ENCODE results near the gene PPP1R27. TPM values are rescaled to one million over a fixed set of nuclear protein-coding genes. Genes with fewer than 3 reads are reported as not detected.

Gene PPP1R27
- total and polyA plus RNA-seq, 2 donors (not counting 1 experiment from before 2014, with no cell fraction given) = not detected

GRCh38 chr17:81811705-81812570 is 22.9 kb downstream of the PPP1R27 start:
- H4K20me1 ChIP-seq (ENCODE audit: control insufficient read depth, extremely low read depth, insufficient read depth, low read length) = no peaks in the 10 kb centered on the region
- H3K4me3 ChIP-seq (replicated peaks in 1 of 4; ENCODE audit: control extremely low read depth in 1 of 4, insufficient read depth in 1 of 4, low read depth in 3 of 4, low read length in 4 of 4) = no peak overlapping the region
- no peak overlapping the region for H2AFZ ChIP-seq (ENCODE audit: low read length)
- no peaks in the 10 kb centered on the region for H3K9me3 ChIP-seq (ENCODE audit: control insufficient read depth, insufficient read depth, low read depth, low read length)
- H3K27me3 ChIP-seq (ENCODE audit: control insufficient read depth, insufficient read depth, low read length) = peaks cover 20% of the 10 kb centered on the region
- H3K27ac ChIP-seq (ENCODE audit: insufficient read depth, low read length) = no peak overlapping the region
- DNase-seq (ENCODE audit: low read depth in 2 of 2) = no peak
- TF ChIP-seq, protein P1, sequence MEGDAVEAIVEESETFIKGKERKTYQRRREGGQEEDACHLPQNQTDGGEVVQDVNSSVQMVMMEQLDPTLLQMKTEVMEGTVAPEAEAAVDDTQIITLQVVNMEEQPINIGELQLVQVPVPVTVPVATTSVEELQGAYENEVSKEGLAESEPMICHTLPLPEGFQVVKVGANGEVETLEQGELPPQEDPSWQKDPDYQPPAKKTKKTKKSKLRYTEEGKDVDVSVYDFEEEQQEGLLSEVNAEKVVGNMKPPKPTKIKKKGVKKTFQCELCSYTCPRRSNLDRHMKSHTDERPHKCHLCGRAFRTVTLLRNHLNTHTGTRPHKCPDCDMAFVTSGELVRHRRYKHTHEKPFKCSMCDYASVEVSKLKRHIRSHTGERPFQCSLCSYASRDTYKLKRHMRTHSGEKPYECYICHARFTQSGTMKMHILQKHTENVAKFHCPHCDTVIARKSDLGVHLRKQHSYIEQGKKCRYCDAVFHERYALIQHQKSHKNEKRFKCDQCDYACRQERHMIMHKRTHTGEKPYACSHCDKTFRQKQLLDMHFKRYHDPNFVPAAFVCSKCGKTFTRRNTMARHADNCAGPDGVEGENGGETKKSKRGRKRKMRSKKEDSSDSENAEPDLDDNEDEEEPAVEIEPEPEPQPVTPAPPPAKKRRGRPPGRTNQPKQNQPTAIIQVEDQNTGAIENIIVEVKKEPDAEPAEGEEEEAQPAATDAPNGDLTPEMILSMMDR (conservative IDR thresholded peaks at IDR 0.05 in 1 of 2, IDR thresholded peaks at IDR 0.05 in 1 of 2; ENCODE audit: low read depth in 1 of 2, low read length in 2 of 2) = no peak
- no peak for TF ChIP-seq EZH2 (IDR thresholded peaks at IDR 0.05; ENCODE audit: low read length, missing control alignments)
- H3K4me2 ChIP-seq (ENCODE audit: extremely low read depth, insufficient read depth, low read length) = no peak overlapping the region
- H3K4me1 ChIP-seq (ENCODE audit: control insufficient read depth, extremely low read depth, insufficient read depth, low read length) = no peaks in the 10 kb centered on the region
- H3K9ac ChIP-seq (ENCODE audit: insufficient read depth, low read length) = no peak overlapping the region
- no peaks in the 10 kb centered on the region for H3K79me2 ChIP-seq (ENCODE audit: control insufficient read depth, insufficient read depth, low read length)
- no peaks in the 10 kb centered on the region for H3K36me3 ChIP-seq (ENCODE audit: control insufficient read depth, insufficient read depth, low read length)

GRCh38 chr17:81810892-81811704 is 23.8 kb downstream of the PPP1R27 start:
- H3K4me2 ChIP-seq (ENCODE audit: extremely low read depth, insufficient read depth, low read length) = no peak overlapping the region
- no peaks in the 10 kb centered on the region for H4K20me1 ChIP-seq (ENCODE audit: control insufficient read depth, extremely low read depth, insufficient read depth, low read length)
- TF ChIP-seq, protein P1 (conservative IDR thresholded peaks at IDR 0.05 in 1 of 2, IDR thresholded peaks at IDR 0.05 in 1 of 2; ENCODE audit: low read depth in 1 of 2, low read length in 2 of 2) = no peak
- no peak for TF ChIP-seq EZH2 (IDR thresholded peaks at IDR 0.05; ENCODE audit: low read length, missing control alignments)
- H3K4me3 ChIP-seq (replicated peaks in 1 of 4; ENCODE audit: control extremely low read depth in 1 of 4, insufficient read depth in 1 of 4, low read depth in 3 of 4, low read length in 4 of 4) = no peak overlapping the region
- H3K27me3 ChIP-seq (ENCODE audit: control insufficient read depth, insufficient read depth, low read length) = peaks cover 27% of the 10 kb centered on the region
- no peaks in the 10 kb centered on the region for H3K79me2 ChIP-seq (ENCODE audit: control insufficient read depth, insufficient read depth, low read length)
- H3K27ac ChIP-seq (ENCODE audit: insufficient read depth, low read length) = no peak overlapping the region
- no peaks in the 10 kb centered on the region for H3K36me3 ChIP-seq (ENCODE audit: control insufficient read depth, insufficient read depth, low read length)
- H3K4me1 ChIP-seq (ENCODE audit: control insufficient read depth, extremely low read depth, insufficient read depth, low read length) = no peaks in the 10 kb centered on the region
- H2AFZ ChIP-seq (ENCODE audit: low read length) = no peak overlapping the region
- H3K9me3 ChIP-seq (ENCODE audit: control insufficient read depth, insufficient read depth, low read depth, low read length) = no peaks in the 10 kb centered on the region
- H3K9ac ChIP-seq (ENCODE audit: insufficient read depth, low read length) = no peak overlapping the region
- no peak for DNase-seq (ENCODE audit: low read depth in 2 of 2)

DNA sequence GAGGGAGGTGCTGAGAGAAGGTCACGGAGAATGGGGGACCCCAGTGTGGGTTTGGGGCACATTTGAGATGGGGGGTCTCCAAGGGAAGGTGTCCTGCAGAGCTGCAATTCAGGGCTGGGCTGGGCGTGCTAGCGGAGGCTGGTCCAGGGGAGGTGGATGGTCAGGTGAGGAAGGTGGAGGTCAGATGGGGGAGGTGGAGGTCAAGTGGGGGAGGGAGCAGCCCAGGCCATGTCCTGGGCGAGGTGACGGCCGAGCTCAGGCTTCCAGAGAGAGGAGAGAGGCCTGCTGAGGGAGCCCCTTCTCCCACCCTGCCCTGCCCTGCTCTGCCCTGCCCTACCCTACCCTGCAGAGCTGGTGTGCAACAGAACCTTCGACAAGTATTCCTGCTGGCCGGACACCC is 24.4 kb downstream of the PPP1R27 start:
- Histone ChIP-seq H4K20me1 (ENCODE audit: control insufficient read depth, extremely low read depth, insufficient read depth, low read length) (no peaks in the 10 kb centered on the region), H3K79me2 (ENCODE audit: control insufficient read depth, insufficient read depth, low read length) (no peaks in the 10 kb centered on the region), H3K4me2 (ENCODE audit: extremely low read depth, insufficient read depth, low read length) (no peak overlapping the region), H3K4me1 (ENCODE audit: control insufficient read depth, extremely low read depth, insufficient read depth, low read length) (no peaks in the 10 kb centered on the region), H2AFZ (ENCODE audit: low read length) (no peak overlapping the region), H3K27me3 (ENCODE audit: control insufficient read depth, insufficient read depth, low read length) (peaks cover 28% of the 10 kb centered on the region), H3K27ac (ENCODE audit: insufficient read depth, low read length) (no peak overlapping the region), H3K36me3 (ENCODE audit: control insufficient read depth, insufficient read depth, low read length) (no peaks in the 10 kb centered on the region), H3K9ac (ENCODE audit: insufficient read depth, low read length) (no peak overlapping the region), H3K9me3 (ENCODE audit: control insufficient read depth, insufficient read depth, low read depth, low read length) (no peaks in the 10 kb centered on the region), H3K4me3 (replicated peaks in 1 of 4; ENCODE audit: control extremely low read depth in 1 of 4, insufficient read depth in 1 of 4, low read depth in 3 of 4, low read length in 4 of 4) (no peak overlapping the region)
- TF ChIP-seq, protein P1 (conservative IDR thresholded peaks at IDR 0.05 in 1 of 2, IDR thresholded peaks at IDR 0.05 in 1 of 2; ENCODE audit: low read depth in 1 of 2, low read length in 2 of 2) = no peak
- TF ChIP-seq EZH2 (IDR thresholded peaks at IDR 0.05; ENCODE audit: low read length, missing control alignments) = no peak
- no peak for DNase-seq (ENCODE audit: low read depth in 2 of 2)
